MCF 10A (cell line): ENCODE results near the gene CASP10. TPM values are rescaled to one million over a fixed set of nuclear protein-coding genes. Genes with fewer than 3 reads are reported as not detected.
A peak's percentile ranks its signal among the peaks of the same experiment; 100 is the strongest.

Experiments used
- BruUV-seq: library from RNA; stranded (reverse); fragments of 400-500 nt; replicated peaks from 2 replicates; lab custom pipeline; 2021; lab: Mats Ljungman, UMichigan
- CTCF ChIA-PET: fragments of 300-600 bp; sonication (Branson Sonifier 250); formaldehyde crosslinking; extraction: SDS; loops from one replicate; lab custom pipeline; 2021; ENCODE audit warnings: antibody characterized with exemption, inconsistent platforms; lab: Yijun Ruan, JAX
- POLR2A ChIA-PET: fragments of 300-600, 350-650 bp; sonication (Branson Sonifier 250); formaldehyde crosslinking; extraction: SDS; loops from one replicate; lab custom pipeline; 2020; ENCODE audit warnings: antibody characterized with exemption, inconsistent platforms; lab: Yijun Ruan, JAX
- DNase-seq: peaks from one replicate; pipeline ENCODE4 v3.0.0-alpha.2; 2018; ENCODE audit not compliant: unreplicated experiment
- H3K27ac Mint-ChIP-seq: one replicate; pipeline ENCODE4 v1.8.0; 2022; ENCODE audit warnings: mild to moderate bottlenecking, low read depth, mixed read lengths; ENCODE audit not compliant: unreplicated experiment
- H3K27me3 Mint-ChIP-seq: one replicate; pipeline ENCODE4 v1.8.0; 2022; ENCODE audit warnings: mixed read lengths; ENCODE audit not compliant: insufficient read depth, unreplicated experiment
- H3K36me3 Mint-ChIP-seq: one replicate; pipeline ENCODE4 v1.8.0; 2022; ENCODE audit warnings: mild to moderate bottlenecking, moderate library complexity, mixed read lengths; ENCODE audit not compliant: insufficient read depth, unreplicated experiment
- H3K4me1 Mint-ChIP-seq: one replicate; pipeline ENCODE4 v1.8.0; 2022; ENCODE audit warnings: mixed read lengths; ENCODE audit not compliant: insufficient read depth, unreplicated experiment
- H3K4me3 Mint-ChIP-seq: one replicate; pipeline ENCODE4 v1.8.0; 2022; ENCODE audit warnings: mild to moderate bottlenecking, moderate library complexity, mixed read lengths; ENCODE audit not compliant: unreplicated experiment
- H3K9me3 Mint-ChIP-seq: one replicate; pipeline ENCODE4 v1.8.0; 2022; ENCODE audit warnings: mixed read lengths; ENCODE audit not compliant: unreplicated experiment
- intact Hi-C: fragments of 100-400 bp; cut with micrococcal nuclease; formaldehyde crosslinking; loops from 2 replicates; pipeline ENCODE4 v1.14.1; 2022
- total RNA-seq: library from RNA; stranded (reverse); gene quantifications from 2 replicates; pipeline ENCODE4 v1.2.3, GENCODE V29; 2022
- TF ChIP-seq, protein P1 (sequence below): fragments of 200-600 bp; IDR thresholded peaks from one replicate; pipeline ENCODE4 v1.8.0; 2022; ENCODE audit warnings: antibody characterized with exemption, mild to moderate bottlenecking; ENCODE audit not compliant: unreplicated experiment

Gene CASP10
- total RNA-seq, 1 experiment from 2014 or later: 0.19 TPM

DNA sequence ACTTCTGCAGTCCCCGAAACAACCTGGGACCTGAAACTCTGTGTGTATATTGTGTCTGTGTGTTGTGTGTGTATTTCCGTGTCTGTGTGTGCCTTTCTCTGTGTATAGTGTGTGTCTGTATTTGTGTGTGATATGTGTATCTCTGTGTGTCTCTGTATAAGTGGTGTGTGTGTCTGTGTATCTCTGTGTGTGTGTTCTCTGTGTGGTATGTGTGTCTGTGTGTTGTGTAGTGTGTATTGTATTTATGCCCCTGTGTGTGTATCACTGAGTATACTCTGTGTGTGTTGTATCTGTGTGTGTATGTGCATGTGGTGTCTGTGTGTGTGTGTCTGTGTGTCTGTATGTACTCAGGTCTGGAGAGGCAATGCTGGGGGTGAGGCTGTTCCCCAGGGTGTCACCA, 89.0 kb downstream of the CASP10 start:
- Mint-ChIP-seq H3K27ac (peak overlapping the region; percentile 11), H3K27me3 (no peaks in the 10 kb centered on the region), H3K36me3 (peaks cover 82% of the 10 kb centered on the region), H3K9me3 (no peaks in the 10 kb centered on the region), H3K4me3 (no peak overlapping the region), H3K4me1 (no peaks in the 10 kb centered on the region)
- intact Hi-C loops: no loop called here
- ChIA-PET POLR2A (no interaction called here), CTCF (no interaction called here)
- TF ChIP-seq, protein P1, sequence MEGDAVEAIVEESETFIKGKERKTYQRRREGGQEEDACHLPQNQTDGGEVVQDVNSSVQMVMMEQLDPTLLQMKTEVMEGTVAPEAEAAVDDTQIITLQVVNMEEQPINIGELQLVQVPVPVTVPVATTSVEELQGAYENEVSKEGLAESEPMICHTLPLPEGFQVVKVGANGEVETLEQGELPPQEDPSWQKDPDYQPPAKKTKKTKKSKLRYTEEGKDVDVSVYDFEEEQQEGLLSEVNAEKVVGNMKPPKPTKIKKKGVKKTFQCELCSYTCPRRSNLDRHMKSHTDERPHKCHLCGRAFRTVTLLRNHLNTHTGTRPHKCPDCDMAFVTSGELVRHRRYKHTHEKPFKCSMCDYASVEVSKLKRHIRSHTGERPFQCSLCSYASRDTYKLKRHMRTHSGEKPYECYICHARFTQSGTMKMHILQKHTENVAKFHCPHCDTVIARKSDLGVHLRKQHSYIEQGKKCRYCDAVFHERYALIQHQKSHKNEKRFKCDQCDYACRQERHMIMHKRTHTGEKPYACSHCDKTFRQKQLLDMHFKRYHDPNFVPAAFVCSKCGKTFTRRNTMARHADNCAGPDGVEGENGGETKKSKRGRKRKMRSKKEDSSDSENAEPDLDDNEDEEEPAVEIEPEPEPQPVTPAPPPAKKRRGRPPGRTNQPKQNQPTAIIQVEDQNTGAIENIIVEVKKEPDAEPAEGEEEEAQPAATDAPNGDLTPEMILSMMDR: no peak
- BruUV-seq: no TSS peak
- no peak for DNase-seq

DNA sequence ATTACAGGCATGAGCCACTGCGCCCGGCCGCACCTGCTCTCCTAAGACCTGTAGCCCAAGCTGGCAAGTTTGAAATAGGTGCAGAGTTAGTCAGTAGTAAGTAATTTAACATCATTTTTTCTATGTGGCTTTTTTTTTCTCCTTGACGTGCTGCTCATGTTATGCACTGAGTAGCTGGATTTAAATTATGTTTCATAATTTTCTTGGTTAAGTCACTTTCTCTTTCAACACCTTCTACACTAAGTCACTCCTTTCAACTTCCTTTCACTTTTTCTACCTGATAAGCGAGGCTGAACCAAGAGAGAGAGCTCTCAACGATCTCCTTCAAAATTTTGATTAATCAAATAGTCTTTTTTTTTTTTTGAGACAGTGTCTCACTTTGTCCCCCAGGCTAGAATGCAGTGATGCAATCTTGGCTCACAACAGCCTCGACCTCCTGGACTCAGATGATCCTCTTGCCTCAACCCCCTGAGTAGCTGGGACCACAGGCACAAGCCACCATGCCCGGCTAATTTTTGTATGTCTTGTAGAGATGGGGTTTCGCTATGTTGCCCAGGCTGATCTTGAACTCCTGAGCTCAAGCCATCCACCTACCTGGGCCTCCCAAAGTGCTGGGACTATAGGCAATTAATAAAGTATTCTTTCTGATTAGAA, 90.5 kb downstream of the CASP10 start:
- Mint-ChIP-seq H3K27me3 (no peaks in the 10 kb centered on the region), H3K36me3 (peaks cover 90% of the 10 kb centered on the region), H3K4me3 (no peak overlapping the region), H3K4me1 (no peaks in the 10 kb centered on the region), H3K27ac (no peak overlapping the region), H3K9me3 (no peaks in the 10 kb centered on the region)
- intact Hi-C loops: no loop called here
- ChIA-PET POLR2A (interaction anchor here (0.7 kb wide), 1 partner anchor 169 kb away, joined by 3 read pairs; no protein-coding TSS in a partner anchor), CTCF (interaction anchor here (0.6 to 1.1 kb wide), 3 partner anchors 12 to 90 kb away, joined by 3 to 6 read pairs (median 3); no protein-coding TSS in a partner anchor)
- DNase-seq: no peak
- no TSS peak for BruUV-seq
- TF ChIP-seq, protein P1: no peak

DNA sequence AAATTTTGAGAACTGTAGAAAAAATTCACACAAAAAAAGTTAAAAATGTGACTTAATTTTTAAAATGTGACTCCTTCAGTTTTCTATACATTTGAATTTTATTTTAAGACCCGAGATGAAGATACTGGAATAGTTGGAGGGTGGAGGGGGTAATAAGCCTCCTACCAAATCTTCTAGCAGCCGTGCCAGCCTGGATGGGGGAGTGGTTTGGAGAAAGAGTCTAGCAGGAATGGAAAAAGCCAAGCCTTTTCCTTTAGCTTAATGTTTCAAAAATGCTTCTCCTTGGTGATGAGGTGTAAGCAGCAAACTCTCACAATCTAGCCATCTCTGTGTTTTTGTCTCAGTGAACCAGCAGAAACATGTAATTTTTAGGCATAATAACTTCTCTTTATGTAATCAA, 92.1 kb downstream of the CASP10 start:
- Mint-ChIP-seq H3K9me3 (no peaks in the 10 kb centered on the region), H3K4me3 (no peak overlapping the region), H3K27me3 (no peaks in the 10 kb centered on the region), H3K36me3 (peaks cover 90% of the 10 kb centered on the region), H3K27ac (no peak overlapping the region), H3K4me1 (no peaks in the 10 kb centered on the region)
- TF ChIP-seq, protein P1: no peak
- ChIA-PET CTCF (no interaction called here), POLR2A (interaction anchor here (0.7 to 0.9 kb wide), 2 partner anchors 15 to 41 kb away, joined by 3 read pairs; partner anchors contain the start of gene CASP8)
- no TSS peak for BruUV-seq
- intact Hi-C loops: no loop called here
- no peak for DNase-seq

DNA sequence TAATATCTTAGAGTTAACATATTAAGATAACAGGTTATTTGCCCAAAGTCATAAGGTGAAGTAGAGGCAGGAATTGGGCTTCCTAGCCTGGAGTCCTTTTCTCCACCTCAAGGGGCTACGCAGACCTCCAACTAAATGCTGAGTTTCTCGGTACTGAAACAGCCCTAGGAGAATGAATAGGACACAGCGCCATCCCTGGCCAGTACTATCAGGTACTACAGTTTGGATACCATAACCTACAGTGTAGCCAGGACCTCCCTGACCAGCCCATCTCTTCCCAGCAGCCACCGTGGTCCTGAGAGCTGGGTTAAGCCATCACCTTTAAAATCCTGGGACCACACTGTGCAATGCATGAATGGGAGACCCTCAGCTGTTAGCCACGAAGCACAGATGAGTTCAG, 93.0 kb downstream of the CASP10 start:
- intact Hi-C loops: no loop called here
- POLR2A ChIA-PET: no interaction called here
- TF ChIP-seq, protein P1: no peak

More for the DNA sequence above, 93.0 kb downstream of the CASP10 start:
- no peak overlapping the region for H3K27ac Mint-ChIP-seq
- no peak for DNase-seq
- peaks cover 89% of the 10 kb centered on the region for H3K36me3 Mint-ChIP-seq
- CTCF ChIA-PET: interaction anchor here (1.0 kb wide), 1 partner anchor 9 kb away, joined by 3 read pairs; no protein-coding TSS in a partner anchor
- H3K4me1 Mint-ChIP-seq: no peaks in the 10 kb centered on the region
- no TSS peak for BruUV-seq
- H3K4me3 Mint-ChIP-seq: no peak overlapping the region
- no peaks in the 10 kb centered on the region for H3K9me3 Mint-ChIP-seq
- H3K27me3 Mint-ChIP-seq: no peaks in the 10 kb centered on the region
